ENCODE measurements around the gene YOD1. TPM values are rescaled to one million over a fixed set of nuclear protein-coding genes. Genes with fewer than 3 reads are reported as not detected.

YOD1 gene
- total and polyA plus RNA-seq, 10 of the 15 experiments (the other 5 are each of a cell fraction or from before 2014, with no cell fraction given) = 2.1 to 7.9 (median 5.0) TPM

DNA sequence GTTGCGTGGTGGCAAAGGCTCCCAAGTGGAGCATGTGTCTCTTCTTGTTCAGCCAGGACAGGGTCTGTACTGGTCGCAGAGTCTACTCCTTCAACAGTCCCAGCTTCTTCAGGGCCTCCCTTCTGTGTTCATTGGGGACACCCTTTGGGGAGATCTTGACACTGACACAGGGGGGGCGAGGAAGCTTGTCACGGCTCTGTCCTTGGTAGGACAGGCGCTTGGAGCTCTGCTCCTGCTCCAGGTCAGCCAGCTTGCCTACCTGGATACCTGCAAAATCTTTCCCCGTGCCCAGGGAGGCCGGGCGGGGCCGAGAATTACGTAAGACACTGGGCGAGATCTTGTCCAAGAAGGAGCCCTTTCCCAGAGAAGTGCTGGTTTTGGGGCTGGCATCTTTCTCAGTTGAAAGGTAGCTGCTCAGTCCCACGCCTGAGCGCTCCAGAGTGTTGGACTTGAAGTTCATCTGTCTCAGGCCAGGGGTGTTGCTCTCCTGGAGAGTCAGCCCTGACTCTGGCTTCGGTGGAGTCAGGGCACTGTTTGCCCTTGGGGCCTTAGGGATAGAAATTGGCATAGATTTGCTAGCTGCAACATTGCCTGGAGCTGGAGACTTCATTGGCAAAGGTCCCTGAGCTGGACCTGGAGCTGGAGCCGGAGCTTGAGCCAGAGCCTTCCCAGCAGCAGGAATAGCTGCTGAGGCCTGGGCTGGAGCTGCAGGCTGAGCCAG lies 29.0 kb downstream of the YOD1 start:
- DNase-seq (ENCODE audit: low read depth, low spot score) (no peak), ATAC-seq (no peak), FAIRE-seq (no peak)
- Histone ChIP-seq H3K27ac (ENCODE audit: control insufficient read depth, insufficient read depth) (no peak overlapping the region), H2AFZ (ENCODE audit: control insufficient read depth, low read depth, low read length) (no peak overlapping the region), H3K79me2 (ENCODE audit: control insufficient read depth, insufficient read depth, low read length) (no peaks in the 10 kb centered on the region), H3K9me3 (replicated peaks; ENCODE audit: control insufficient read depth, insufficient read depth, low read length) (no peaks in the 10 kb centered on the region), H4K20me1 (ENCODE audit: control insufficient read depth, insufficient read depth) (no peaks in the 10 kb centered on the region), H3K36me3 (ENCODE audit: control insufficient read depth in 2 of 2, insufficient read depth in 2 of 2, low read length in 1 of 2) (no peaks in the 10 kb centered on the region), H3K27me3 (replicated peaks in 1 of 2; ENCODE audit: control insufficient read depth in 2 of 2, insufficient read depth in 2 of 2, low read length in 1 of 2) (peaks cover 0 to 8% of the 10 kb centered on the region in 2 experiments), H3K9ac (ENCODE audit: control insufficient read depth, insufficient read depth, low read length) (no peak overlapping the region), H3K4me3 (no peak overlapping the region), H3K4me2 (ENCODE audit: control insufficient read depth, insufficient read depth) (no peak overlapping the region), H3K4me1 (ENCODE audit: control insufficient read depth, insufficient read depth, low read length) (no peaks in the 10 kb centered on the region)
- ChIA-PET SMC1A (ENCODE audit: uncharacterized antibody, unreplicated experiment) (interaction anchor here (0.8 to 1.1 kb wide), 2 partner anchors 24 to 128 kb away, joined by 3 read pairs; no protein-coding TSS in a partner anchor), RAD21 (ENCODE audit: unreplicated experiment) (no interaction called here), CTCF (interaction anchor here (0.8 to 1.0 kb wide), 4 partner anchors 11 to 40 kb away, joined by 3 to 4 read pairs (median 3); partner anchors contain the start of gene C1orf116), POLR2A (interaction anchor here (0.6 kb wide), 1 partner anchor 113 kb away, joined by 3 read pairs; no protein-coding TSS in a partner anchor)
- intact Hi-C loops (cut with micrococcal nuclease; ENCODE audit: unreplicated experiment) = no loop called here
- BruUV-seq (replicated peaks) = no TSS peak
- in situ Hi-C loops (cut with MboI) = no loop called here
- 29% methylated on average over 15 of the region's 15 CpGs for WGBS (ENCODE audit: insufficient coverage, insufficient replicate concordance, low lambda C conversion rate, missing lambda C conversion rate)
- TF ChIP-seq, protein P1, sequence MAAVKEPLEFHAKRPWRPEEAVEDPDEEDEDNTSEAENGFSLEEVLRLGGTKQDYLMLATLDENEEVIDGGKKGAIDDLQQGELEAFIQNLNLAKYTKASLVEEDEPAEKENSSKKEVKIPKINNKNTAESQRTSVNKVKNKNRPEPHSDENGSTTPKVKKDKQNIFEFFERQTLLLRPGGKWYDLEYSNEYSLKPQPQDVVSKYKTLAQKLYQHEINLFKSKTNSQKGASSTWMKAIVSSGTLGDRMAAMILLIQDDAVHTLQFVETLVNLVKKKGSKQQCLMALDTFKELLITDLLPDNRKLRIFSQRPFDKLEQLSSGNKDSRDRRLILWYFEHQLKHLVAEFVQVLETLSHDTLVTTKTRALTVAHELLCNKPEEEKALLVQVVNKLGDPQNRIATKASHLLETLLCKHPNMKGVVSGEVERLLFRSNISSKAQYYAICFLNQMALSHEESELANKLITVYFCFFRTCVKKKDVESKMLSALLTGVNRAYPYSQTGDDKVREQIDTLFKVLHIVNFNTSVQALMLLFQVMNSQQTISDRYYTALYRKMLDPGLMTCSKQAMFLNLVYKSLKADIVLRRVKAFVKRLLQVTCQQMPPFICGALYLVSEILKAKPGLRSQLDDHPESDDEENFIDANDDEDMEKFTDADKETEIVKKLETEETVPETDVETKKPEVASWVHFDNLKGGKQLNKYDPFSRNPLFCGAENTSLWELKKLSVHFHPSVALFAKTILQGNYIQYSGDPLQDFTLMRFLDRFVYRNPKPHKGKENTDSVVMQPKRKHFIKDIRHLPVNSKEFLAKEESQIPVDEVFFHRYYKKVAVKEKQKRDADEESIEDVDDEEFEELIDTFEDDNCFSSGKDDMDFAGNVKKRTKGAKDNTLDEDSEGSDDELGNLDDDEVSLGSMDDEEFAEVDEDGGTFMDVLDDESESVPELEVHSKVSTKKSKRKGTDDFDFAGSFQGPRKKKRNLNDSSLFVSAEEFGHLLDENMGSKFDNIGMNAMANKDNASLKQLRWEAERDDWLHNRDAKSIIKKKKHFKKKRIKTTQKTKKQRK (IDR thresholded peaks at IDR 0.05; ENCODE audit: low read depth, low read length) = no peak
- no peak for TF ChIP-seq HDAC2 (IDR thresholded peaks at IDR 0.05)
- TF ChIP-seq WRNIP1 (IDR thresholded peaks at IDR 0.05; ENCODE audit: borderline replicate concordance, low read depth, low read length) = no peak
- no peak for TF ChIP-seq BACH1 (IDR thresholded peaks at IDR 0.05; ENCODE audit: borderline replicate concordance)
- no peak for TF ChIP-seq BCL11A (IDR thresholded peaks at IDR 0.05; ENCODE audit: low read depth, low read length)
- TF ChIP-seq NR2C2 (IDR thresholded peaks at IDR 0.05; ENCODE audit: borderline replicate concordance, control insufficient read depth, insufficient read length, low read depth) = no peak
- TF ChIP-seq, protein P2, sequence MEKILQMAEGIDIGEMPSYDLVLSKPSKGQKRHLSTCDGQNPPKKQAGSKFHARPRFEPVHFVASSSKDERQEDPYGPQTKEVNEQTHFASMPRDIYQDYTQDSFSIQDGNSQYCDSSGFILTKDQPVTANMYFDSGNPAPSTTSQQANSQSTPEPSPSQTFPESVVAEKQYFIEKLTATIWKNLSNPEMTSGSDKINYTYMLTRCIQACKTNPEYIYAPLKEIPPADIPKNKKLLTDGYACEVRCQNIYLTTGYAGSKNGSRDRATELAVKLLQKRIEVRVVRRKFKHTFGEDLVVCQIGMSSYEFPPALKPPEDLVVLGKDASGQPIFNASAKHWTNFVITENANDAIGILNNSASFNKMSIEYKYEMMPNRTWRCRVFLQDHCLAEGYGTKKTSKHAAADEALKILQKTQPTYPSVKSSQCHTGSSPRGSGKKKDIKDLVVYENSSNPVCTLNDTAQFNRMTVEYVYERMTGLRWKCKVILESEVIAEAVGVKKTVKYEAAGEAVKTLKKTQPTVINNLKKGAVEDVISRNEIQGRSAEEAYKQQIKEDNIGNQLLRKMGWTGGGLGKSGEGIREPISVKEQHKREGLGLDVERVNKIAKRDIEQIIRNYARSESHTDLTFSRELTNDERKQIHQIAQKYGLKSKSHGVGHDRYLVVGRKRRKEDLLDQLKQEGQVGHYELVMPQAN (conservative IDR thresholded peaks at IDR 0.05) = no peak
- no peak for TF ChIP-seq SP1 (IDR thresholded peaks at IDR 0.05; ENCODE audit: low read depth, low read length)
- no peak for TF ChIP-seq KLF5 (IDR thresholded peaks at IDR 0.05; ENCODE audit: partially characterized antibody)
- no peak for TF ChIP-seq GATAD2B (conservative IDR thresholded peaks at IDR 0.05; ENCODE audit: low read depth)
- TF ChIP-seq, protein P3, sequence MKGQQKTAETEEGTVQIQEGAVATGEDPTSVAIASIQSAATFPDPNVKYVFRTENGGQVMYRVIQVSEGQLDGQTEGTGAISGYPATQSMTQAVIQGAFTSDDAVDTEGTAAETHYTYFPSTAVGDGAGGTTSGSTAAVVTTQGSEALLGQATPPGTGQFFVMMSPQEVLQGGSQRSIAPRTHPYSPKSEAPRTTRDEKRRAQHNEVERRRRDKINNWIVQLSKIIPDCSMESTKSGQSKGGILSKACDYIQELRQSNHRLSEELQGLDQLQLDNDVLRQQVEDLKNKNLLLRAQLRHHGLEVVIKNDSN (IDR thresholded peaks at IDR 0.05; ENCODE audit: borderline replicate concordance, extremely low read length, insufficient read depth, low read depth, low read length) = no peak
- TF ChIP-seq EP300 (IDR thresholded peaks at IDR 0.05; ENCODE audit: borderline replicate concordance in 1 of 2, control insufficient read depth in 1 of 2, low read depth in 2 of 2, low read length in 2 of 2) = no peak
- TF ChIP-seq SIX5 (IDR thresholded peaks at IDR 0.05; ENCODE audit: low read depth, low read length, severe bottlenecking) = no peak
- TF ChIP-seq, protein P4, sequence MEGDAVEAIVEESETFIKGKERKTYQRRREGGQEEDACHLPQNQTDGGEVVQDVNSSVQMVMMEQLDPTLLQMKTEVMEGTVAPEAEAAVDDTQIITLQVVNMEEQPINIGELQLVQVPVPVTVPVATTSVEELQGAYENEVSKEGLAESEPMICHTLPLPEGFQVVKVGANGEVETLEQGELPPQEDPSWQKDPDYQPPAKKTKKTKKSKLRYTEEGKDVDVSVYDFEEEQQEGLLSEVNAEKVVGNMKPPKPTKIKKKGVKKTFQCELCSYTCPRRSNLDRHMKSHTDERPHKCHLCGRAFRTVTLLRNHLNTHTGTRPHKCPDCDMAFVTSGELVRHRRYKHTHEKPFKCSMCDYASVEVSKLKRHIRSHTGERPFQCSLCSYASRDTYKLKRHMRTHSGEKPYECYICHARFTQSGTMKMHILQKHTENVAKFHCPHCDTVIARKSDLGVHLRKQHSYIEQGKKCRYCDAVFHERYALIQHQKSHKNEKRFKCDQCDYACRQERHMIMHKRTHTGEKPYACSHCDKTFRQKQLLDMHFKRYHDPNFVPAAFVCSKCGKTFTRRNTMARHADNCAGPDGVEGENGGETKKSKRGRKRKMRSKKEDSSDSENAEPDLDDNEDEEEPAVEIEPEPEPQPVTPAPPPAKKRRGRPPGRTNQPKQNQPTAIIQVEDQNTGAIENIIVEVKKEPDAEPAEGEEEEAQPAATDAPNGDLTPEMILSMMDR (IDR thresholded peaks at IDR 0.05 in 2 of 3, conservative IDR thresholded peaks at IDR 0.05 in 1 of 3; ENCODE audit: control insufficient read depth in 2 of 3, extremely low read depth in 1 of 3, insufficient read depth in 1 of 3, low read depth in 3 of 3, low read length in 3 of 3) = no peak
- no peak for TF ChIP-seq RFX5 (IDR thresholded peaks at IDR 0.05; ENCODE audit: low read depth, low read length)
